ENCODE measurements around the gene NRXN3.

- no peak for TF ChIP-seq CTCF (IDR thresholded peaks at IDR 0.05)
- no peak for TF ChIP-seq POLR2A (IDR thresholded peaks at IDR 0.05)
These were observed 1008.5 kb downstream of the NRXN3 start for GRCh38 chr14:79178719-79179118.

All from heart left ventricle (tissue), 13 donors.